HepG2 (cell line): Measurements from ENCODE around the gene CARMIL3. TPM values are rescaled to one million over a fixed set of nuclear protein-coding genes. Genes with fewer than 3 reads are reported as not detected.

Source experiments
- AHDC1 ChIP-seq: sonication (generic); formaldehyde crosslinking; IDR thresholded peaks from 2 replicates; pipeline ENCODE4 v1.5.1; 2020; ENCODE audit warnings: mild to moderate bottlenecking, missing genetic modification reagents, borderline replicate concordance
- AHR ChIP-seq: IDR thresholded peaks from 2 replicates; pipeline ENCODE4 v1.6.1; 2018; ENCODE audit warnings: missing genetic modification reagents, missing compliant biosample characterization
- ATAD3A ChIP-seq: sonication (generic); formaldehyde crosslinking; IDR thresholded peaks from 2 replicates; pipeline ENCODE4 v1.4.0; 2020; ENCODE audit warnings: missing genetic modification reagents
- EED ChIP-seq: sonication (generic); formaldehyde crosslinking; IDR thresholded peaks from 2 replicates; pipeline ENCODE4 v1.5.0; 2020; ENCODE audit warnings: mild to moderate bottlenecking, missing genetic modification reagents
- KAT7 ChIP-seq: IDR thresholded peaks from 2 replicates; pipeline ENCODE4 v1.6.1; 2018; ENCODE audit warnings: borderline replicate concordance, missing compliant biosample characterization
- KLF11 ChIP-seq: IDR thresholded peaks from 2 replicates; pipeline ENCODE4 v1.6.1; 2016; ENCODE audit warnings: missing compliant biosample characterization
- MAFF ChIP-seq: IDR thresholded peaks from 2 replicates; pipeline ENCODE4 v1.6.1; 2011; ENCODE audit warnings: low read depth, low read length, improper control_type of control experiment
- MTF2 ChIP-seq: sonication (generic); formaldehyde crosslinking; IDR thresholded peaks from 2 replicates; pipeline ENCODE4 v1.5.0; 2020; ENCODE audit warnings: missing genetic modification reagents, borderline replicate concordance
- PAWR ChIP-seq: sonication (generic); formaldehyde crosslinking; IDR thresholded peaks from 2 replicates; pipeline ENCODE4 v1.4.0; 2020; ENCODE audit warnings: missing genetic modification reagents, mild to moderate bottlenecking, borderline replicate concordance
- ZNF510 ChIP-seq: sonication (generic); formaldehyde crosslinking; IDR thresholded peaks from 2 replicates; pipeline ENCODE4 v1.4.0; 2020; ENCODE audit warnings: low read depth, mild to moderate bottlenecking, missing genetic modification reagents
- ZNF577 ChIP-seq: sonication (generic); formaldehyde crosslinking; IDR thresholded peaks from 2 replicates; pipeline ENCODE4 v1.4.0; 2020; ENCODE audit warnings: mild to moderate bottlenecking, low read depth, missing genetic modification reagents, borderline replicate concordance
- ZSCAN22 ChIP-seq: sonication (generic); formaldehyde crosslinking; IDR thresholded peaks from 2 replicates; pipeline ENCODE4 v1.4.0; 2020; ENCODE audit warnings: mild to moderate bottlenecking, missing genetic modification reagents
- polyA plus RNA-seq, 8 experiments: library from polyadenylated mRNA; depleted of rRNA in 3 of 8; stranded (reverse) in 7 of 8; unstranded in 1 of 8; fragments of >200 nt; fragmentation: Illumina TruSeq in 4 of 8; extraction: Trizol in 4 of 8; gene quantifications; 2 replicates each; pipeline versions ENCODE4 v1.2.1 to v1.2.3, GENCODE V29; 2011 to 2016; ENCODE audit warnings: low read depth in 4 of 8, missing spikeins in 1 of 8, mixed read lengths in 1 of 8; ENCODE audit not compliant: insufficient read depth in 1 of 8
- total RNA-seq, 5 experiments: library from RNA; depleted of rRNA; stranded (reverse); fragments of >200 nt; fragmentation: Illumina TruSeq; extraction: Trizol; gene quantifications; 2 replicates each; pipeline ENCODE4 v1.2.3, GENCODE V29; 2016; ENCODE audit warnings: low read depth in 1 of 5
- TF ChIP-seq, protein P1 (sequence below): sonication (generic); formaldehyde crosslinking; IDR thresholded peaks from 2 replicates; pipeline ENCODE4 v1.4.0; 2020; ENCODE audit warnings: mild to moderate bottlenecking, missing genetic modification reagents, borderline replicate concordance
- TF ChIP-seq, protein P2 (sequence below): sonication (generic); formaldehyde crosslinking; IDR thresholded peaks from 2 replicates; pipeline ENCODE4 v1.4.0; 2020; ENCODE audit warnings: missing genetic modification reagents

Gene CARMIL3
- total and polyA plus RNA-seq, 2 of the 13 experiments (the other 11 are each of a cell fraction or from before 2014, with no cell fraction given): 0.27 to 0.55 TPM

- TF ChIP-seq, protein P1, sequence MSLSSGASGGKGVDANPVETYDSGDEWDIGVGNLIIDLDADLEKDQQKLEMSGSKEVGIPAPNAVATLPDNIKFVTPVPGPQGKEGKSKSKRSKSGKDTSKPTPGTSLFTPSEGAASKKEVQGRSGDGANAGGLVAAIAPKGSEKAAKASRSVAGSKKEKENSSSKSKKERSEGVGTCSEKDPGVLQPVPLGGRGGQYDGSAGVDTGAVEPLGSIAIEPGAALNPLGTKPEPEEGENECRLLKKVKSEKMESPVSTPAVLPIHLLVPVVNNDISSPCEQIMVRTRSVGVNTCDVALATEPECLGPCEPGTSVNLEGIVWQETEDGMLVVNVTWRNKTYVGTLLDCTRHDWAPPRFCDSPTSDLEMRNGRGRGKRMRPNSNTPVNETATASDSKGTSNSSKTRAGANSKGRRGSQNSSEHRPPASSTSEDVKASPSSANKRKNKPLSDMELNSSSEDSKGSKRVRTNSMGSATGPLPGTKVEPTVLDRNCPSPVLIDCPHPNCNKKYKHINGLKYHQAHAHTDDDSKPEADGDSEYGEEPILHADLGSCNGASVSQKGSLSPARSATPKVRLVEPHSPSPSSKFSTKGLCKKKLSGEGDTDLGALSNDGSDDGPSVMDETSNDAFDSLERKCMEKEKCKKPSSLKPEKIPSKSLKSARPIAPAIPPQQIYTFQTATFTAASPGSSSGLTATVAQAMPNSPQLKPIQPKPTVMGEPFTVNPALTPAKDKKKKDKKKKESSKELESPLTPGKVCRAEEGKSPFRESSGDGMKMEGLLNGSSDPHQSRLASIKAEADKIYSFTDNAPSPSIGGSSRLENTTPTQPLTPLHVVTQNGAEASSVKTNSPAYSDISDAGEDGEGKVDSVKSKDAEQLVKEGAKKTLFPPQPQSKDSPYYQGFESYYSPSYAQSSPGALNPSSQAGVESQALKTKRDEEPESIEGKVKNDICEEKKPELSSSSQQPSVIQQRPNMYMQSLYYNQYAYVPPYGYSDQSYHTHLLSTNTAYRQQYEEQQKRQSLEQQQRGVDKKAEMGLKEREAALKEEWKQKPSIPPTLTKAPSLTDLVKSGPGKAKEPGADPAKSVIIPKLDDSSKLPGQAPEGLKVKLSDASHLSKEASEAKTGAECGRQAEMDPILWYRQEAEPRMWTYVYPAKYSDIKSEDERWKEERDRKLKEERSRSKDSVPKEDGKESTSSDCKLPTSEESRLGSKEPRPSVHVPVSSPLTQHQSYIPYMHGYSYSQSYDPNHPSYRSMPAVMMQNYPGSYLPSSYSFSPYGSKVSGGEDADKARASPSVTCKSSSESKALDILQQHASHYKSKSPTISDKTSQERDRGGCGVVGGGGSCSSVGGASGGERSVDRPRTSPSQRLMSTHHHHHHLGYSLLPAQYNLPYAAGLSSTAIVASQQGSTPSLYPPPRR: peak; percentile 83
- TF ChIP-seq MAFF (peak; percentile 33; the same call in 1 of the 2 replicates), EED (CRISPR knock-in tag) (peak; percentile 97; the same call in 1 of the 2 replicates), KAT7 (CRISPR knock-in tag) (0 out of 2 replicates have a peak, but pooled peaks have one; percentile 54), AHR (CRISPR knock-in tag) (peak; percentile 98), ZSCAN22 (CRISPR knock-in tag) (peak; percentile 42), ATAD3A (CRISPR knock-in tag) (no peak; the same call in 1 of the 2 replicates), PAWR (CRISPR knock-in tag) (no peak), AHDC1 (CRISPR knock-in tag) (no peak), MTF2 (CRISPR knock-in tag) (no peak; the same call in 1 of the 2 replicates), ZNF510 (peak; percentile 95), ZNF577 (CRISPR knock-in tag) (no peak), KLF11 (CRISPR knock-in tag) (peak; percentile 59; the same call in 1 of the 2 replicates)
- TF ChIP-seq, protein P2, sequence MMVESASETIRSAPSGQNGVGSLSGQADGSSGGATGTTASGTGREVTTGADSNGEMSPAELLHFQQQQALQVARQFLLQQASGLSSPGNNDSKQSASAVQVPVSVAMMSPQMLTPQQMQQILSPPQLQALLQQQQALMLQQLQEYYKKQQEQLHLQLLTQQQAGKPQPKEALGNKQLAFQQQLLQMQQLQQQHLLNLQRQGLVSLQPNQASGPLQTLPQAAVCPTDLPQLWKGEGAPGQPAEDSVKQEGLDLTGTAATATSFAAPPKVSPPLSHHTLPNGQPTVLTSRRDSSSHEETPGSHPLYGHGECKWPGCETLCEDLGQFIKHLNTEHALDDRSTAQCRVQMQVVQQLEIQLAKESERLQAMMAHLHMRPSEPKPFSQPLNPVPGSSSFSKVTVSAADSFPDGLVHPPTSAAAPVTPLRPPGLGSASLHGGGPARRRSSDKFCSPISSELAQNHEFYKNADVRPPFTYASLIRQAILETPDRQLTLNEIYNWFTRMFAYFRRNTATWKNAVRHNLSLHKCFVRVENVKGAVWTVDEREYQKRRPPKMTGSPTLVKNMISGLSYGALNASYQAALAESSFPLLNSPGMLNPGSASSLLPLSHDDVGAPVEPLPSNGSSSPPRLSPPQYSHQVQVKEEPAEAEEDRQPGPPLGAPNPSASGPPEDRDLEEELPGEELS (CRISPR knock-in tag): peak; percentile 90
Measured at GRCh38 chr14:24114532-24115421, 63.0 kb downstream of the CARMIL3 start, which contains the start of the genes DCAF11 and NRL (continued).
